ENCODE results near the gene SPAAR. TPM values are rescaled to one million over a fixed set of nuclear protein-coding genes. Genes with fewer than 3 reads are reported as not detected.
A peak's percentile ranks its signal among the peaks of the same experiment; 100 is the strongest.
"Not testable (repeated sequence)": the region's sequence is repeated elsewhere in the genome, so short reads cannot be mapped to it uniquely, and the experiment has no call there.

The SPAAR gene
- total RNA-seq, 4 donors from 2014 or later: 0.29 to 11.7 (median 2.3) TPM

- DNase-seq: no peak
These were observed 37.7 kb upstream of the SPAAR start for GRCh38 chr9:35871545-35871944.

GRCh38 chr9:35872505-35872904 lies 36.8 kb upstream of the SPAAR start:
- Histone ChIP-seq H3K4me3 (no peak overlapping the region), H3K9me3 (no peaks in the 10 kb centered on the region), H3K27me3 (no peaks in the 10 kb centered on the region), H3K36me3 (no peaks in the 10 kb centered on the region), H3K27ac (no peak overlapping the region), H3K4me1 (no peaks in the 10 kb centered on the region)
- no peak for DNase-seq
- TF ChIP-seq POLR2A (IDR thresholded peaks at IDR 0.05) (no peak), CTCF (IDR thresholded peaks at IDR 0.05) (no peak)
- intact Hi-C loops (cut with DNase I; ENCODE audit: low total_unique reads): no loop called here

More at GRCh38 chr9:35871545-35871944, 37.7 kb upstream of the SPAAR start:
- Histone ChIP-seq H3K4me3 (no peak overlapping the region), H3K9me3 (no peaks in the 10 kb centered on the region), H3K27me3 (no peaks in the 10 kb centered on the region), H3K4me1 (no peaks in the 10 kb centered on the region), H3K27ac (no peak overlapping the region), H3K36me3 (no peaks in the 10 kb centered on the region)
- TF ChIP-seq POLR2A (IDR thresholded peaks at IDR 0.05): no peak
- intact Hi-C loops (cut with DNase I; ENCODE audit: low total_unique reads): no loop called here

GRCh38 chr9:35882263-35882848 lies 26.9 kb upstream of the SPAAR start:
- Histone ChIP-seq H3K9me3 (no peaks in the 10 kb centered on the region), H3K27me3 (no peaks in the 10 kb centered on the region), H3K4me1 (no peaks in the 10 kb centered on the region), H3K4me3 (no peak overlapping the region), H3K27ac (no peak overlapping the region), H3K36me3 (no peaks in the 10 kb centered on the region)
- intact Hi-C loops (cut with DNase I; ENCODE audit: low total_unique reads): loop anchor here (5.0 to 10.0 kb wide), 2 partner anchors 90 to 498 kb away; partner anchors contain the start of gene NPR2
- TF ChIP-seq CTCF (IDR thresholded peaks at IDR 0.05): peak; percentile 89 to 98 (median 92)
- no peak for TF ChIP-seq POLR2A (IDR thresholded peaks at IDR 0.05)
- peak; percentile 84 to 87 for DNase-seq

GRCh38 chr9:35882996-35883395 lies 26.3 kb upstream of the SPAAR start:
- intact Hi-C loops (cut with DNase I; ENCODE audit: low total_unique reads): loop anchor here (5.0 to 10.0 kb wide), 2 partner anchors 91 to 498 kb away; partner anchors contain the start of gene NPR2
- no peaks in the 10 kb centered on the region for H3K36me3 ChIP-seq
- no peaks in the 10 kb centered on the region for H3K27me3 ChIP-seq
- no peak for DNase-seq
- H3K27ac ChIP-seq: no peak overlapping the region
- H3K4me1 ChIP-seq: no peaks in the 10 kb centered on the region
- no peaks in the 10 kb centered on the region for H3K9me3 ChIP-seq
- no peak overlapping the region for H3K4me3 ChIP-seq
- TF ChIP-seq CTCF (IDR thresholded peaks at IDR 0.05) (no peak), POLR2A (IDR thresholded peaks at IDR 0.05) (no peak)

GRCh38 chr9:35884908-35885307 lies 24.4 kb upstream of the SPAAR start:
- not testable (repeated sequence) for H3K27ac ChIP-seq, DNase-seq, H3K4me1 ChIP-seq, H3K36me3 ChIP-seq, H3K9me3 ChIP-seq, H3K27me3 ChIP-seq, H3K4me3 ChIP-seq
- intact Hi-C loops (cut with DNase I; ENCODE audit: low total_unique reads): loop anchor here (5.0 to 10.0 kb wide), 2 partner anchors 93 to 500 kb away; partner anchors contain the start of gene NPR2

- H3K27ac ChIP-seq: no peak overlapping the region
- no peak for TF ChIP-seq CTCF (IDR thresholded peaks at IDR 0.05)
- TF ChIP-seq POLR2A (IDR thresholded peaks at IDR 0.05): no peak
- H3K27me3 ChIP-seq: no peaks in the 10 kb centered on the region
- H3K4me1 ChIP-seq: no peaks in the 10 kb centered on the region
- intact Hi-C loops (cut with DNase I; ENCODE audit: low total_unique reads): no loop called here
- no peak overlapping the region for H3K4me3 ChIP-seq
- DNase-seq: no peak
- no peaks in the 10 kb centered on the region for H3K36me3 ChIP-seq
- no peaks in the 10 kb centered on the region for H3K9me3 ChIP-seq
These were observed 17.6 kb upstream of the SPAAR start for GRCh38 chr9:35891646-35892045.
